ENCODE results near the gene LPAR2. TPM values are rescaled to one million over a fixed set of nuclear protein-coding genes. Genes with fewer than 3 reads are reported as not detected.
"Not testable (repeated sequence)": the region's sequence is repeated elsewhere in the genome, so short reads cannot be mapped to it uniquely, and the experiment has no call there.

The LPAR2 gene
- total RNA-seq, 4 donors from 2014 or later: 0.59 to 5.5 (median 3.8) TPM; not detected in 1

DNA sequence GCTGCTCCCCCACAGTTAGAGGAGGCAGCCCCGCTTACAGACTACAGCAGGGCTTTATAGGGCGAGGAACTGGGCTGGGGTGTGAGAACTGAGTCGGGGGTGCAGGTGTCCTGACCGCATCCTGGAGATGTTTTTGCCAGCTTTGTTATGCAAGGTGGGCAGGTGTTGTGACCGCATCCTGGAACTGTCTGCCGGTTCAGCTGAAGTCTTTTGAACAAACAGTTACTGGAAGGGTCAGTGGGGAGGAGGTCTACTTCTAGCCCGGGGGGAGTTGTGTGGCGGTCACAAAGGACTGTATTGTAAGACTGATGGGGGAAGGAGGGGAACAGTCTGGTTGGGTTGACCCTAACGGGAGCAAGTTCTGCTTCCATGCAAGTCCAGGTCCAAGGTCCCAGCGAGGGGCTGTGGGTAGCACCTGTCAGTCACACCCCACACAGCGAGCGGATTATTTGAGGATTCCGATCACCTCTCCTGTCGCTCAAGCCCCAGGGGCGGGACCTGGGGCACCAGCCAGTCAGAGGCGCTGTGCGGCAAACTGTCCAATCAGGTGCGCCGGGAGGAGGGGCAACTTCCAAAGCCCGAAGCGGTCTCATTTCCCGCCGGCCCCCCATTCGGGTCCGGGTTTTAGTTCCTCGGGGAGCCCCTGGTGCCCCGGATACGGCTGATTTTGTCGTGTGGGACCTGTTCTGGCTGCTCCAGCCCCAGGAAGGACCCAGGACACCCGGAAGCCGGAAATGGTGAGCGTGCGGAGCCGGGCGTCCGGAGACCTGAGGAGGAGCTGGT is 40.4 kb upstream of the LPAR2 start, which contains the start of gene ZNF101:
ZNF101 (plus strand) TSS at position 610 of the 783 bp plus-strand sequence; CDS start at position 735, 125 bp downstream.
- TF ChIP-seq, protein P1, sequence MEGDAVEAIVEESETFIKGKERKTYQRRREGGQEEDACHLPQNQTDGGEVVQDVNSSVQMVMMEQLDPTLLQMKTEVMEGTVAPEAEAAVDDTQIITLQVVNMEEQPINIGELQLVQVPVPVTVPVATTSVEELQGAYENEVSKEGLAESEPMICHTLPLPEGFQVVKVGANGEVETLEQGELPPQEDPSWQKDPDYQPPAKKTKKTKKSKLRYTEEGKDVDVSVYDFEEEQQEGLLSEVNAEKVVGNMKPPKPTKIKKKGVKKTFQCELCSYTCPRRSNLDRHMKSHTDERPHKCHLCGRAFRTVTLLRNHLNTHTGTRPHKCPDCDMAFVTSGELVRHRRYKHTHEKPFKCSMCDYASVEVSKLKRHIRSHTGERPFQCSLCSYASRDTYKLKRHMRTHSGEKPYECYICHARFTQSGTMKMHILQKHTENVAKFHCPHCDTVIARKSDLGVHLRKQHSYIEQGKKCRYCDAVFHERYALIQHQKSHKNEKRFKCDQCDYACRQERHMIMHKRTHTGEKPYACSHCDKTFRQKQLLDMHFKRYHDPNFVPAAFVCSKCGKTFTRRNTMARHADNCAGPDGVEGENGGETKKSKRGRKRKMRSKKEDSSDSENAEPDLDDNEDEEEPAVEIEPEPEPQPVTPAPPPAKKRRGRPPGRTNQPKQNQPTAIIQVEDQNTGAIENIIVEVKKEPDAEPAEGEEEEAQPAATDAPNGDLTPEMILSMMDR (IDR thresholded peaks at IDR 0.05): no peak
- peak in 1 of 2 donors; percentile 34 for TF ChIP-seq POLR2A (IDR thresholded peaks at IDR 0.05)
- intact Hi-C loops (cut with DNase I; ENCODE audit: low total_unique reads): no loop called here

DNA sequence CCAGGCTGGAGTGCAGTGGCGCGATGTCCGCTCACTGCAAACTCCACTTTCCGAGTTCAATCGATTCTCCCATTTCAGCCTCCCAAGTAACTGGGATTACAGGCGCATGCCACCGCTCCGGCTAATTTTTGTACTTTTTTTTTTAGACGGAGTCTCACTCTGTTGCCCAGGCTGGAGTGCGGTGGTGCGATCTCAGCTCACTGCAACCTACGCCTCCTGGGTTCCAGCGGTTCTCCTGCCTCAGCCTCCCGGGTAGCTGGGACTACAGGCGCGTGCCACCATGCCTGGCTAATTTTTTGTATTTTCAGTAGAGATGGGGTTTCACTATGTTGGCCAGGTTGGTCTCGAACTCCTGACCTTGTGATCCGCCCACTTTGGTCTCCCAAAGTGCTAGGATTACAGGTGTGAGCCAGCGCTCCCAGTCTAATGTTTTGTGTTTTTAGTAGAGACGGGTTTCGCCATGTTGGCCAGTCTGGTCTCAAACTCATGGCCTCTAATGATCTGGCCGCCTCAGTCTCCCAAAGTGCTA is 37.5 kb upstream of the LPAR2 start:
- H3K36me3 ChIP-seq; H3K4me3 ChIP-seq; H3K9me3 ChIP-seq; H3K27ac ChIP-seq; DNase-seq; intact Hi-C loops (cut with DNase I; ENCODE audit: low total_unique reads); H3K27me3 ChIP-seq: not testable (repeated sequence)
- peaks cover 0 to 14% of the 10 kb centered on the region in 2 donors for H3K4me1 ChIP-seq

More for the DNA sequence above, 40.4 kb upstream of the LPAR2 start, which contains the start of gene ZNF101:
- DNase-seq: peak; percentile 91
- peaks cover 0 to 7% of the 10 kb centered on the region in 2 donors for H3K4me1 ChIP-seq
- no peaks in the 10 kb centered on the region for H3K27me3 ChIP-seq
- H3K36me3 ChIP-seq: no peaks in the 10 kb centered on the region
- peak within 1 kb of the TSS; percentile 76 to 77 for H3K27ac ChIP-seq
- H3K9me3 ChIP-seq: no peaks in the 10 kb centered on the region
- peak within 1 kb of the TSS; percentile 60 to 92 for H3K4me3 ChIP-seq

DNA sequence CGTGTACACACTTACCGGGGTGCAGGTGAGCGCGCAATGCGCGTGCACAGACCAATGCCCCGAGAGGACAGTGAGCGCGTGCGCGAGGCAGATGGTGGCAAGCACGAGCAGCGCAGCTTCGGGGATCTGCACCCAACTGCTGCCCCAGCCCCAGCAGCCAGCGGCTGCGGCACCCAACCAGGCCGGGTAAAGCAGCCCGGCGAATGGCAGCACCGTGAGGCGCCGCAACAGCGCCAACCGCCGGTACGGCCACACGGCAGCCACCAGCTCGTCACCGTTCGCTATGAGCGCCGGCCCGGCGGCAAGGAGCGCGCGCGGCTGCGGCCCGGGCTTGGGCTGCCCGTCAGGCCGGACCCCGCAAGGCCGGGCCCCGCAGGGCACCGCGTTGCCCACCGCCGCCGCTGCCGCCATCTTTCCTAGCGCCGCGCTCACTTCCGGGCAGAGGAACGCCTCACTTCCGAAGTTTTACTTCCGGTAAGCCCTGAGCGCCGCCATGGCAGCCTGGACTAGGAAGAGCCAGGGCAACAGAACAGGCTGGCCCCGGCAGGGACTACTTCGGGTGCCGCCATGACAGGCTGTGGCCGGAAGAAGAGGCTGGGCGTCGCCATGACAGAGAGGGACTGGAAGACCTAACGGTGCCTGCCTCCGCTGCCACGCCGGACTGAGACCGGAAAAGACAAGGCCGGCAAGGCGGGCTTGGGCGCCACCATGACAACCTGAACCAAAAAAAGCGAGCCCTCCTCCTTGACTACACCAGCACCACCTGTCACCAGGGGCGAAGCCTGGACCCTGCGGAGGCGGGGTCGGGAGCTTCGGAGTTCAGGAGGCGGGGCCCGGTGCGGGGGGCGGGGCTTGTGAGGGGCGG is 35.5 kb upstream of the LPAR2 start, which contains the start of gene ATP13A1:
ATP13A1 (minus strand) TSS at position 421 of the 865 bp plus-strand sequence; CDS start at position 411, 10 bp downstream.
- H3K4me3 ChIP-seq: peak within 1 kb of the TSS; percentile 88 to 96
- H3K9me3 ChIP-seq: no peaks in the 10 kb centered on the region
- H3K27ac ChIP-seq: peak within 1 kb of the TSS; percentile 92 to 98
- TF ChIP-seq, protein P1 (IDR thresholded peaks at IDR 0.05): peak in 3 of 4 experiments; percentile 17 to 20 (median 18)
- peak; percentile 27 to 51 for TF ChIP-seq POLR2A (IDR thresholded peaks at IDR 0.05)
- no peaks in the 10 kb centered on the region for H3K27me3 ChIP-seq
- peak; percentile 96 for DNase-seq
- H3K36me3 ChIP-seq: no peaks in the 10 kb centered on the region
- peaks cover 0 to 8% of the 10 kb centered on the region in 2 donors for H3K4me1 ChIP-seq
- intact Hi-C loops (cut with DNase I; ENCODE audit: low total_unique reads): no loop called here

DNA sequence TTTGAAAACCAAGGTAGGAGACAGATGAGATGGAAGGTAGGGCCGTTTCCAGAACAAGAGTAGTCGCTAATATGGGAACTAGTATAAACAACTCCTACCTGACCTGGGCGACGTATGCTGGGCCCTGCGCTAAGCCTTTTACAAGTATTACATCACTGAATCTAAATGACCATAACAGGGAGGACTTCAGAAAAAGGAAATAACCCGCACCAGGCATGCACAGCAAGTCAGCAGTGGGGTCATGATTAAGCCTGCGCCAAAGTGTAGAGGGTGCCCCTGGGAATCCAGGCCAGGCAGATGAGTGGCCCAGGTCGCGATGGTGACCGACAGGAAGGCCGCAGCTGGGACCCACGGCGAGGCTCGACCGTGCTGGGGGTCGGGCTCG is 34.8 kb upstream of the LPAR2 start:
- no peak for DNase-seq
- H3K27ac ChIP-seq: peak overlapping the region; percentile 92 to 98
- intact Hi-C loops (cut with DNase I; ENCODE audit: low total_unique reads): no loop called here
- H3K36me3 ChIP-seq: no peaks in the 10 kb centered on the region
- no peaks in the 10 kb centered on the region for H3K9me3 ChIP-seq
- no peaks in the 10 kb centered on the region for H3K27me3 ChIP-seq
- TF ChIP-seq POLR2A (IDR thresholded peaks at IDR 0.05): no peak
- TF ChIP-seq, protein P1 (IDR thresholded peaks at IDR 0.05): no peak
- peaks cover 0 to 8% of the 10 kb centered on the region in 2 donors for H3K4me1 ChIP-seq
- H3K4me3 ChIP-seq: peak overlapping the region; percentile 88 to 96

DNA sequence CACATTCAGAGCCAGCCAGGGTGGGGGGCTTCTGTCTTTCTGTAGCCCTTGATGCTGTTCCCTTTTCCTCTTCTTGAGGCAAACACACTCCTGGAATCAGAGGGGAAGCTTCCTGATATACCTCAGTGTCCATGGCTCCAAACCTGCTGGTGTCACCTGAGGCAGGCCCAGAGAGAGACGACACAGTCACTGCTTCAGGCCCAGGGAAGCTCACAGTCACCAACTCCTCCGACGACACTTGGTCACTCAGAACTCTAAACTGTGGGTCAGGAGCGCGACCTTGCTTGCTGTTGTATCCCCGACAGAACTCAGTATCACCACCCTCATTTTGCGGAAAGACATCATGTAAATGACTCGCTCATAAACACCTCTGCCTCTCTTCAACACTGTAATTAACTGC is 34.3 kb upstream of the LPAR2 start:
- Histone ChIP-seq H3K27ac (no peak overlapping the region), H3K36me3 (no peaks in the 10 kb centered on the region), H3K27me3 (no peaks in the 10 kb centered on the region), H3K4me3 (peak overlapping the region in 1 of 2 donors; percentile 96), H3K9me3 (no peaks in the 10 kb centered on the region), H3K4me1 (peaks cover 0 to 8% of the 10 kb centered on the region in 2 donors)
- no peak for TF ChIP-seq POLR2A (IDR thresholded peaks at IDR 0.05)
- TF ChIP-seq, protein P1 (IDR thresholded peaks at IDR 0.05): no peak
- no peak for DNase-seq
- intact Hi-C loops (cut with DNase I; ENCODE audit: low total_unique reads): no loop called here
